ENCODE results near the gene STK25.

GRCh38 chr2:241551998-241552737 is 43.8 kb upstream of the STK25 start:
- no peak for TF ChIP-seq CTCF (IDR thresholded peaks at IDR 0.05; ENCODE audit: poor library complexity, severe bottlenecking)
- TF ChIP-seq POLR2AphosphoS5 (IDR thresholded peaks at IDR 0.05) = no peak
- TF ChIP-seq SMC3 (conservative IDR thresholded peaks at IDR 0.05; ENCODE audit: poor library complexity) = no peak
- no peak for TF ChIP-seq EP300 (conservative IDR thresholded peaks at IDR 0.05; ENCODE audit: poor library complexity, severe bottlenecking)
- no peak for TF ChIP-seq TAF1 (IDR thresholded peaks at IDR 0.05; ENCODE audit: low read depth)
- no peak for TF ChIP-seq REST (IDR thresholded peaks at IDR 0.05; ENCODE audit: borderline replicate concordance)
- TF ChIP-seq EZH2 (IDR thresholded peaks at IDR 0.05; ENCODE audit: borderline replicate concordance, insufficient read depth, low read length, poor library complexity, severe bottlenecking) = no peak
